Spleen (tissue), 11 donors: Measurements from ENCODE around the gene FAM117B. TPM values are rescaled to one million over a fixed set of nuclear protein-coding genes. Genes with fewer than 3 reads are reported as not detected.

Experiments used
- DNase-seq: peaks from one replicate; pipeline ENCODE4 v3.0.0-alpha.2; 2020
- H3K27ac ChIP-seq, 8 donors: fragments of 200-600 bp; sonication (generic) in 7 of 8; 1 replicate in 4 of 8; 2 replicates in 4 of 8; pipeline versions ENCODE4 v1.5.0 to v1.8.0; 2016 to 2021; ENCODE audit warnings: inconsistent platforms in 4 of 8, mild to moderate bottlenecking in 4 of 8, moderate library complexity in 1 of 8
- H3K27me3 ChIP-seq, 7 donors: fragments of 200-600 bp; sonication (generic) in 6 of 7; replicated peaks in 1 of 7; 1 replicate in 4 of 7; 2 replicates in 3 of 7; pipeline versions ENCODE4 v1.5.0 to v1.8.0; 2016 to 2021; ENCODE audit warnings: inconsistent platforms in 3 of 7, mild to moderate bottlenecking in 1 of 7
- H3K36me3 ChIP-seq, 6 donors: fragments of 200-600 bp; sonication (generic) in 5 of 6; 1 replicate in 4 of 6; 2 replicates in 2 of 6; pipeline versions ENCODE4 v1.5.0 to v1.8.0; 2016 to 2021; ENCODE audit warnings: inconsistent platforms in 2 of 6
- H3K4me1 ChIP-seq, 6 donors: fragments of 200-600 bp; sonication (generic) in 5 of 6; 1 replicate in 3 of 6; 2 replicates in 3 of 6; pipeline versions ENCODE4 v1.5.0 to v1.8.0; 2016 to 2021; ENCODE audit warnings: inconsistent platforms in 3 of 6
- H3K4me3 ChIP-seq, 8 donors: fragments of 200-600 bp; sonication (generic) in 7 of 8; 1 replicate in 4 of 8; 2 replicates in 4 of 8; pipeline versions ENCODE4 v1.5.0 to v1.8.0; 2016 to 2021; ENCODE audit warnings: inconsistent platforms in 4 of 8, mild to moderate bottlenecking in 4 of 8, moderate library complexity in 2 of 8
- H3K9me3 ChIP-seq, 8 donors: fragments of 200-600 bp; sonication (generic) in 7 of 8; 1 replicate in 4 of 8; 2 replicates in 4 of 8; pipeline versions ENCODE4 v1.5.0 to v1.8.0; 2016 to 2021; ENCODE audit warnings: inconsistent platforms in 4 of 8
- POLR2A ChIP-seq, 3 donors: fragments of 450-650 bp; IDR thresholded peaks; one replicate each; pipeline ENCODE4 v1.5.1; 2017; ENCODE audit warnings: antibody characterized with exemption in 3 of 3, mild to moderate bottlenecking in 1 of 3
- POLR2AphosphoS5 ChIP-seq, 3 donors: sonication (generic); formaldehyde crosslinking; IDR thresholded peaks; one replicate each; pipeline ENCODE4 v1.5.1; 2017; ENCODE audit warnings: antibody characterized with exemption in 3 of 3
- WGBS, 5 donors: extraction: QIAGEN DNeasy Blood & Tissue Kit in 3 of 5; methylation state at CpG; one replicate each; pipeline versions ENCODE4 v1.1.5 to v1.1.7; 2013 to 2018; 5-methylcytosine and 5-hydroxymethylcytosine counted together
- intact Hi-C: fragments of 100-400 bp; cut with DNase I; formaldehyde crosslinking; loops from one replicate; pipeline ENCODE4 v1.15.0; 2023; ENCODE audit warnings: low total_unique reads
- polyA plus RNA-seq, 3 donors: library from polyadenylated mRNA; stranded (reverse); fragments of 200-250 nt; gene quantifications; one replicate each; pipeline ENCODE4 v1.2.1, GENCODE V29; 2013
- total RNA-seq, 7 donors: library from RNA; depleted of rRNA in 3 of 7; stranded (reverse); fragments of >200 nt in 3 of 7; fragmentation: NEBNext Ultra II Directional in 4 of 7; extraction: Animal tissue kit (Norgen Biotek cat#: 25700) in 4 of 7; gene quantifications; one replicate each; pipeline versions ENCODE4 v1.1.0 to v1.2.1, GENCODE V29; 2016 to 2021
- TF ChIP-seq, protein P1 (sequence below), 11 experiments: fragments of 200-600 bp in 7 of 11; fragments of 450-650 bp in 4 of 11; sonication (generic) in 4 of 11; IDR thresholded peaks in 8 of 11; conservative IDR thresholded peaks in 3 of 11; 1 replicate in 7 of 11; 2 replicates in 4 of 11; pipeline versions ENCODE4 v1.4.0 to v1.8.0; 2016 to 2021; ENCODE audit warnings: antibody characterized with exemption in 11 of 11, inconsistent platforms in 4 of 11, mild to moderate bottlenecking in 1 of 11
- donor health status: healthy with polysubstance abuse.
- donor health status: DM: no; HTN: no; CAD: no; lungs with moderate emphysema.
- donor health status: DM: no; HTN: no; CAD: no.
- donor health status: Bipolar disorder and iron deficiency.
- donor health status: healthy.
- donor health status: DM: no; HTN: no; CAD: no.
- donor health status: DM: yes; HTN: yes; CAD: no.

The FAM117B gene
- total and polyA plus RNA-seq, 10 donors, result 4.8 to 28.0 (median 15.1) TPM

DNA sequence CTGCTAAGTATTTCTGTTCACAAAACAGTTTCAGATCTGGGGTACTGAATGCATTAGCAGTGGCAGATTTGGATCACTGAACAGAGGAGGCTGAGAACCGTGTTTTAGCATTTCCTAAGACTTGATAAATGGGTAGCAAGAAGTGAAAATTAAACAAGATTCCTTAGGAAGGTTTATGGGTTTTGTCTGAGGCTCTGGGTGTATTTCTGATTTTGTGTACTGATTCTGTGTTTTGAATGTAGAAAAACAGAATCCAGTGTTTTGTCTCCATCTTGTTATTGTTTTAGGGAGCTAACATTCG is 1.4 kb downstream of the FAM117B start:
- Histone ChIP-seq H3K9me3 (no peaks in the 10 kb centered on the region), H3K4me3 (peak overlapping the region; percentile 87 to 100 (median 98)), H3K4me1 (peaks cover 17 to 75% (median 50%) of the 10 kb centered on the region in 6 donors), H3K27me3 (no peaks in the 10 kb centered on the region), H3K27ac (peak overlapping the region; percentile 85 to 99 (median 96)), H3K36me3 (no peaks in the 10 kb centered on the region)
- intact Hi-C loops, result no loop called here
- DNase-seq, result no peak
- 3 to 9% (median 4%) methylated on average over 2 of the region's 2 CpGs for WGBS, 5 donors
- TF ChIP-seq, protein P1, sequence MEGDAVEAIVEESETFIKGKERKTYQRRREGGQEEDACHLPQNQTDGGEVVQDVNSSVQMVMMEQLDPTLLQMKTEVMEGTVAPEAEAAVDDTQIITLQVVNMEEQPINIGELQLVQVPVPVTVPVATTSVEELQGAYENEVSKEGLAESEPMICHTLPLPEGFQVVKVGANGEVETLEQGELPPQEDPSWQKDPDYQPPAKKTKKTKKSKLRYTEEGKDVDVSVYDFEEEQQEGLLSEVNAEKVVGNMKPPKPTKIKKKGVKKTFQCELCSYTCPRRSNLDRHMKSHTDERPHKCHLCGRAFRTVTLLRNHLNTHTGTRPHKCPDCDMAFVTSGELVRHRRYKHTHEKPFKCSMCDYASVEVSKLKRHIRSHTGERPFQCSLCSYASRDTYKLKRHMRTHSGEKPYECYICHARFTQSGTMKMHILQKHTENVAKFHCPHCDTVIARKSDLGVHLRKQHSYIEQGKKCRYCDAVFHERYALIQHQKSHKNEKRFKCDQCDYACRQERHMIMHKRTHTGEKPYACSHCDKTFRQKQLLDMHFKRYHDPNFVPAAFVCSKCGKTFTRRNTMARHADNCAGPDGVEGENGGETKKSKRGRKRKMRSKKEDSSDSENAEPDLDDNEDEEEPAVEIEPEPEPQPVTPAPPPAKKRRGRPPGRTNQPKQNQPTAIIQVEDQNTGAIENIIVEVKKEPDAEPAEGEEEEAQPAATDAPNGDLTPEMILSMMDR (IDR thresholded peaks at IDR 0.05 in 8 of 11, conservative IDR thresholded peaks at IDR 0.05 in 3 of 11), result no peak
- no peak for TF ChIP-seq POLR2A (IDR thresholded peaks at IDR 0.05)
- TF ChIP-seq POLR2AphosphoS5 (IDR thresholded peaks at IDR 0.05), result no peak

DNA sequence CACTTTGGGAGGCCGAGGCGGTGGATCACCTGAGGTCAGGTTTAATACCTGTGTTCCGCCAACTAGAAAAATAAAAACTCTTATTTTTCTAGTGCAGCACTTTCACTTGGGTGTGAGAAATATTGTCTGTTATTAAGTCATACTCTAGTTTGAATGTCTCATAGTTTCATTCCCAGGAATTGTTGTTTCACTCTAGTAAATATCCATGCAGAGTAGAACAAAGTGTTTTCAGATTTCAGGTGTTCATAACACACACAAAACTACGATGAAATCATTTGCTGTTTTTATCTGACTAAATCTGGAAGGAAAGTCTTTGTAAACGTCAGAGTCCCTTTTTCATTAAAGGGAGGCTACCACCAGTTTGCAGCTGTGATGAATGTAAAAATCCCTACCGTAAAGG is 4.0 kb downstream of the FAM117B start:
- no peak for TF ChIP-seq POLR2A (IDR thresholded peaks at IDR 0.05)
- TF ChIP-seq, protein P1 (IDR thresholded peaks at IDR 0.05 in 8 of 11, conservative IDR thresholded peaks at IDR 0.05 in 3 of 11), result no peak
- no peak for TF ChIP-seq POLR2AphosphoS5 (IDR thresholded peaks at IDR 0.05)
- no peaks in the 10 kb centered on the region for H3K9me3 ChIP-seq
- no peaks in the 10 kb centered on the region for H3K36me3 ChIP-seq
- H3K27ac ChIP-seq, result peak overlapping the region in 4 of 8 donors; percentile 20 to 98 (median 72)
- intact Hi-C loops, result no loop called here
- 87 to 90% (median 87%) methylated on average over 6 of the region's 6 CpGs for WGBS, 5 donors
- H3K4me1 ChIP-seq, result peaks cover 30 to 88% (median 72%) of the 10 kb centered on the region in 6 donors
- no peaks in the 10 kb centered on the region for H3K27me3 ChIP-seq
- no peak for DNase-seq
- H3K4me3 ChIP-seq, result no peak overlapping the region

- no peak for TF ChIP-seq POLR2AphosphoS5 (IDR thresholded peaks at IDR 0.05)
- TF ChIP-seq POLR2A (IDR thresholded peaks at IDR 0.05), result no peak
- TF ChIP-seq, protein P1 (IDR thresholded peaks at IDR 0.05 in 8 of 11, conservative IDR thresholded peaks at IDR 0.05 in 3 of 11), result no peak
- H3K4me1 ChIP-seq, result peaks cover 32 to 88% (median 72%) of the 10 kb centered on the region in 6 donors
- WGBS, 5 donors, result 83 to 90% (median 84%) methylated on average over 3 of the region's 3 CpGs
- H3K4me3 ChIP-seq, result no peak overlapping the region
- intact Hi-C loops, result no loop called here
- H3K9me3 ChIP-seq, result no peaks in the 10 kb centered on the region
- DNase-seq, result no peak
- no peaks in the 10 kb centered on the region for H3K36me3 ChIP-seq
- peak overlapping the region in 4 of 8 donors; percentile 20 to 98 (median 72) for H3K27ac ChIP-seq
- H3K27me3 ChIP-seq, result no peaks in the 10 kb centered on the region
Observed at GRCh38 chr2:202639231-202639630, 4.5 kb downstream of the FAM117B start.

DNA sequence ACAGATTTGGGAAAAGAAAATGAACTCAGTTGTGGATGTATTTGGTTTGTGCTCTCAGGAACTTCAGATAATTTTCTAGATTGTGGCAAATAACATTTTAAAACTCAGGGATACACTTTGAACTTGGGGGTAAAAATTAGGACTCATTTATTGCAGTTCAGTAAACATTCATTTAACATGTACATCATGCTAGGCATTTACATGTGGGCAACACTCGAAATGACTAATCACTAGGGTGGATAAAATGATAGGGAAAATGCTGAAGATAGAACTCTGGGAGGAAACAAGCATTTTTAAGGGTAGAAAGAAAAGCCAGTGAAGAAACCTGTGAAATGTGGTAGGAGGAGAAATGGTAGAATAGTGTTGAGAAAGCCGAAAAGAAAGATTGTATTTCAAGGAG is 7.8 kb downstream of the FAM117B start:
- intact Hi-C loops, result no loop called here
- H3K36me3 ChIP-seq, result no peaks in the 10 kb centered on the region
- DNase-seq, result no peak
- TF ChIP-seq POLR2AphosphoS5 (IDR thresholded peaks at IDR 0.05) (no peak), POLR2A (IDR thresholded peaks at IDR 0.05) (no peak)
- TF ChIP-seq, protein P1 (IDR thresholded peaks at IDR 0.05 in 8 of 11, conservative IDR thresholded peaks at IDR 0.05 in 3 of 11), result no peak
- peak overlapping the region; percentile 58 to 98 (median 72) for H3K27ac ChIP-seq
- H3K4me3 ChIP-seq, result peak overlapping the region in 1 of 8 donors; percentile 44
- no peaks in the 10 kb centered on the region for H3K27me3 ChIP-seq
- peaks cover 29 to 98% (median 69%) of the 10 kb centered on the region in 6 donors for H3K4me1 ChIP-seq
- 31 to 57% (median 42%) methylated on average over 2 of the region's 2 CpGs for WGBS, 5 donors
- no peaks in the 10 kb centered on the region for H3K9me3 ChIP-seq
